ENCODE data around the gene MSH4.
A peak's percentile ranks its signal among the peaks of the same experiment; 100 is the strongest.
"Not testable (repeated sequence)": the region's sequence is repeated elsewhere in the genome, so short reads cannot be mapped to it uniquely, and the experiment has no call there.

The MSH4 gene

GRCh38 chr1:75786901-75787493 lies 9.7 kb upstream of the MSH4 start:
- no peak for TF ChIP-seq ZNF274 (IDR thresholded peaks at IDR 0.05; ENCODE audit: low read depth, low read length)
- peak overlapping the region; percentile 100 for H3K4me3 ChIP-seq (ENCODE audit: low read length)

GRCh38 chr1:75787524-75787923 lies 9.2 kb upstream of the MSH4 start:
- TF ChIP-seq ZNF274 (IDR thresholded peaks at IDR 0.05; ENCODE audit: low read depth, low read length), result no peak
- H3K4me3 ChIP-seq (ENCODE audit: low read length), result peak overlapping the region; percentile 100

GRCh38 chr1:75789988-75790387 lies 6.7 kb upstream of the MSH4 start:
- no peak for TF ChIP-seq ZNF274 (IDR thresholded peaks at IDR 0.05; ENCODE audit: low read depth, low read length)
- peak overlapping the region; percentile 100; the same call in 1 of the 2 replicates for H3K4me3 ChIP-seq (ENCODE audit: low read length)

GRCh38 chr1:75791022-75791421 lies 5.7 kb upstream of the MSH4 start:
- TF ChIP-seq ZNF274 (IDR thresholded peaks at IDR 0.05; ENCODE audit: low read depth, low read length), result no peak
- no peak overlapping the region for H3K4me3 ChIP-seq (ENCODE audit: low read length)

GRCh38 chr1:75792091-75792490 lies 4.6 kb upstream of the MSH4 start:
- no peak overlapping the region for H3K4me3 ChIP-seq (ENCODE audit: low read length)
- TF ChIP-seq ZNF274 (IDR thresholded peaks at IDR 0.05; ENCODE audit: low read depth, low read length), result no peak

- no peak for TF ChIP-seq ZNF274 (IDR thresholded peaks at IDR 0.05; ENCODE audit: low read depth, low read length)
- no peak overlapping the region for H3K4me3 ChIP-seq (ENCODE audit: low read length)
These were observed 2.3 kb upstream of the MSH4 start for GRCh38 chr1:75794382-75794781.

- TF ChIP-seq ZNF274 (IDR thresholded peaks at IDR 0.05; ENCODE audit: low read depth, low read length), result no peak
- no peak overlapping the region for H3K4me3 ChIP-seq (ENCODE audit: low read length)
These were observed 934 bp upstream of the MSH4 start for GRCh38 chr1:75795703-75796193.

GRCh38 chr1:75797273-75797588 lies 549 bp downstream of the MSH4 start:
- TF ChIP-seq ZNF274 (IDR thresholded peaks at IDR 0.05; ENCODE audit: low read depth, low read length), result no peak

GRCh38 chr1:75797606-75798216 lies 1.0 kb downstream of the MSH4 start:
- no peak overlapping the region for H3K4me3 ChIP-seq (ENCODE audit: low read length)
- no peak for TF ChIP-seq ZNF274 (IDR thresholded peaks at IDR 0.05; ENCODE audit: low read depth, low read length)

More at GRCh38 chr1:75797273-75797588, 549 bp downstream of the MSH4 start:
- H3K4me3 ChIP-seq (ENCODE audit: low read length), result no peak overlapping the region

- H3K4me3 ChIP-seq (ENCODE audit: low read length), result not testable (repeated sequence)
These were observed 4.8 kb downstream of the MSH4 start for GRCh38 chr1:75801480-75801879.

- TF ChIP-seq ZNF274 (IDR thresholded peaks at IDR 0.05; ENCODE audit: low read depth, low read length), result no peak
- no peak overlapping the region for H3K4me3 ChIP-seq (ENCODE audit: low read length)
These were observed 12.2 kb downstream of the MSH4 start for GRCh38 chr1:75808921-75809320.

- not testable (repeated sequence) for H3K4me3 ChIP-seq (ENCODE audit: low read length)
These were observed 13.4 kb downstream of the MSH4 start for GRCh38 chr1:75810113-75810512.

- TF ChIP-seq ZNF274 (IDR thresholded peaks at IDR 0.05; ENCODE audit: low read depth, low read length), result no peak
These were observed 14.7 kb downstream of the MSH4 start for GRCh38 chr1:75811211-75811981.

GRCh38 chr1:75812065-75812464 lies 15.4 kb downstream of the MSH4 start:
- no peak for TF ChIP-seq ZNF274 (IDR thresholded peaks at IDR 0.05; ENCODE audit: low read depth, low read length)

More at GRCh38 chr1:75811211-75811981, 14.7 kb downstream of the MSH4 start:
- H3K4me3 ChIP-seq (ENCODE audit: low read length), result no peak overlapping the region

GRCh38 chr1:75823596-75823995 lies 26.9 kb downstream of the MSH4 start:
- not testable (repeated sequence) for H3K4me3 ChIP-seq (ENCODE audit: low read length)

More at GRCh38 chr1:75812065-75812464, 15.4 kb downstream of the MSH4 start:
- H3K4me3 ChIP-seq (ENCODE audit: low read length), result no peak overlapping the region

Data from GM08714 (cell line).